Activated CD4-positive, alpha-beta T cell treated with anti-CD3 and anti-CD28 coated beads for 4 hours (primary cell): ENCODE data around the gene PMM2.
"Not testable (repeated sequence)": the region's sequence is repeated elsewhere in the genome, so short reads cannot be mapped to it uniquely, and the experiment has no call there.

Experiments
- DNase-seq, 2 donors: peaks; one replicate each; pipeline ENCODE4 v3.0.0-alpha.2; 2020

The PMM2 gene

GRCh38 chr16:8797364-8798173, at the start of gene PMM2, which contains the start of gene TMEM186:
PMM2 (plus strand) TSS chr16:8797839; CDS start chr16:8797883, 44 bp downstream.
TMEM186 (minus strand) TSS chr16:8797639; CDS start chr16:8797614, 25 bp downstream.
- DNase-seq = peak; percentile 94 to 95

GRCh38 chr16:8748944-8749343, 48.7 kb upstream of the PMM2 start:
- DNase-seq = not testable (repeated sequence)

- DNase-seq = no peak
Observed at GRCh38 chr16:8751481-8752311, 45.9 kb upstream of the PMM2 start.

- no peak for DNase-seq
Observed at GRCh38 chr16:8752706-8753105, 44.9 kb upstream of the PMM2 start.

- DNase-seq = no peak
Observed at GRCh38 chr16:8753416-8754054, 44.1 kb upstream of the PMM2 start.

- no peak for DNase-seq
Observed at GRCh38 chr16:8756755-8757154, 40.9 kb upstream of the PMM2 start.

GRCh38 chr16:8758022-8758421, 39.6 kb upstream of the PMM2 start:
- no peak for DNase-seq

- no peak for DNase-seq
Observed at GRCh38 chr16:8760021-8760420, 37.6 kb upstream of the PMM2 start.

- DNase-seq = no peak
Observed at GRCh38 chr16:8761078-8761477, 36.6 kb upstream of the PMM2 start.

- no peak for DNase-seq
Observed at GRCh38 chr16:8762254-8762653, 35.4 kb upstream of the PMM2 start.

- DNase-seq = no peak
Observed at GRCh38 chr16:8763083-8763482, 34.6 kb upstream of the PMM2 start.

- no peak for DNase-seq
Observed at GRCh38 chr16:8763899-8764298, 33.7 kb upstream of the PMM2 start.

GRCh38 chr16:8764525-8765250, 33.0 kb upstream of the PMM2 start:
- DNase-seq = no peak

- no peak for DNase-seq
Observed at GRCh38 chr16:8767176-8767575, 30.5 kb upstream of the PMM2 start.

- no peak for DNase-seq
Observed at GRCh38 chr16:8768283-8768682, 29.4 kb upstream of the PMM2 start.

GRCh38 chr16:8768692-8769091, 28.9 kb upstream of the PMM2 start:
- no peak for DNase-seq

- DNase-seq = no peak
Observed at GRCh38 chr16:8773537-8773936, 24.1 kb upstream of the PMM2 start.

GRCh38 chr16:8774208-8774607, 23.4 kb upstream of the PMM2 start:
- no peak for DNase-seq

GRCh38 chr16:8775359-8775758, 22.3 kb upstream of the PMM2 start:
- no peak for DNase-seq

- DNase-seq = no peak
Observed at GRCh38 chr16:8776129-8776584, 21.5 kb upstream of the PMM2 start.

- DNase-seq = no peak
Observed at GRCh38 chr16:8777217-8777616, 20.4 kb upstream of the PMM2 start.

GRCh38 chr16:8781797-8782196, 15.8 kb upstream of the PMM2 start:
- DNase-seq = no peak

GRCh38 chr16:8782673-8783072, 15.0 kb upstream of the PMM2 start:
- DNase-seq = no peak
